Activated T-helper 2 cell treated with anti-CD3 and anti-CD28 coated beads, Interferon-gamma antibody, Interleukin-2, Interleukin-4, amounts not matched to agents 10 μg/mL and 5 μg/mL and 100 μg/mL, durations not matched to agents 14 hours and 24 hours and 36 hours (primary cell): ENCODE data around the gene TCERG1. TPM values are rescaled to one million over a fixed set of nuclear protein-coding genes. Genes with fewer than 3 reads are reported as not detected.
A peak's percentile ranks its signal among the peaks of the same experiment; 100 is the strongest.

Experiments used
- DNase-seq: peaks from one replicate; pipeline ENCODE4 v3.0.0; 2021; ENCODE audit warnings: low spot score
- H3K27ac Mint-ChIP-seq: one replicate; pipeline ENCODE4 v1.8.0; 2021; ENCODE audit warnings: mixed read lengths
- H3K27me3 Mint-ChIP-seq: one replicate; pipeline ENCODE4 v1.8.0; 2021; ENCODE audit warnings: low read depth, mixed read lengths
- H3K36me3 Mint-ChIP-seq: one replicate; pipeline ENCODE4 v1.8.0; 2021; ENCODE audit warnings: low read depth, mixed read lengths
- H3K4me1 Mint-ChIP-seq: one replicate; pipeline ENCODE4 v1.8.0; 2021; ENCODE audit warnings: low read depth, mixed read lengths
- H3K4me3 Mint-ChIP-seq: one replicate; pipeline ENCODE4 v1.8.0; 2021; ENCODE audit warnings: low read depth, mild to moderate bottlenecking, moderate library complexity, mixed read lengths
- H3K9me3 Mint-ChIP-seq: one replicate; pipeline ENCODE4 v1.8.0; 2021; ENCODE audit warnings: mixed read lengths
- intact Hi-C: fragments of 100-400 bp; cut with micrococcal nuclease; formaldehyde crosslinking; loops from one replicate; pipeline ENCODE4 v1.15.1; 2023
- total RNA-seq: library from RNA; stranded (reverse); gene quantifications from 2 replicates; pipeline ENCODE4 v1.2.3, GENCODE V29; 2022

The TCERG1 gene
- 134 and 136 TPM in 2 replicates for total RNA-seq

- Mint-ChIP-seq H3K27ac (peak within 1 kb of the TSS; percentile 100), H3K4me1 (peaks cover 29% of the 10 kb centered on the region), H3K4me3 (peak within 1 kb of the TSS; percentile 100), H3K9me3 (no peaks in the 10 kb centered on the region), H3K27me3 (peaks cover 10% of the 10 kb centered on the region), H3K36me3 (peaks cover 20% of the 10 kb centered on the region)
- intact Hi-C loops, result loop anchor here (1.0 to 5.0 kb wide), 4 partner anchors 155 to 1935 kb away; partner anchors contain the start of genes FBXO38 and LARS1
- DNase-seq, result peak; percentile 98
These were observed at the start of gene TCERG1 for GRCh38 chr5:146446861-146447733. TSS of gene TCERG1 (plus strand) at chr5:146447333. CDS start at chr5:146447350, 17 bp downstream.

- Mint-ChIP-seq H3K27ac (no peak overlapping the region), H3K27me3 (peaks cover 23% of the 10 kb centered on the region), H3K4me3 (no peak overlapping the region), H3K36me3 (no peaks in the 10 kb centered on the region), H3K9me3 (no peaks in the 10 kb centered on the region), H3K4me1 (peaks cover 1% of the 10 kb centered on the region)
- intact Hi-C loops, result no loop called here
- no peak for DNase-seq
These were observed 48.3 kb upstream of the TCERG1 start for GRCh38 chr5:146398826-146399225.

- intact Hi-C loops, result no loop called here
- Mint-ChIP-seq H3K4me3 (no peak overlapping the region), H3K4me1 (peaks cover 1% of the 10 kb centered on the region), H3K27ac (no peak overlapping the region), H3K9me3 (no peaks in the 10 kb centered on the region), H3K27me3 (peaks cover 25% of the 10 kb centered on the region), H3K36me3 (no peaks in the 10 kb centered on the region)
- no peak for DNase-seq
These were observed 47.7 kb upstream of the TCERG1 start for GRCh38 chr5:146399481-146399880.

- H3K4me3 Mint-ChIP-seq, result no peak overlapping the region
- H3K27me3 Mint-ChIP-seq, result peaks cover 25% of the 10 kb centered on the region
- H3K4me1 Mint-ChIP-seq, result peaks cover 1% of the 10 kb centered on the region
- H3K27ac Mint-ChIP-seq, result no peak overlapping the region
- no peaks in the 10 kb centered on the region for H3K36me3 Mint-ChIP-seq
- no peaks in the 10 kb centered on the region for H3K9me3 Mint-ChIP-seq
- no peak for DNase-seq
- intact Hi-C loops, result no loop called here
These were observed 46.9 kb upstream of the TCERG1 start for GRCh38 chr5:146400201-146400600.

GRCh38 chr5:146401021-146401420, 46.1 kb upstream of the TCERG1 start:
- no peaks in the 10 kb centered on the region for H3K9me3 Mint-ChIP-seq
- H3K27me3 Mint-ChIP-seq, result peaks cover 25% of the 10 kb centered on the region
- intact Hi-C loops, result no loop called here

GRCh38 chr5:146402949-146403348, 44.2 kb upstream of the TCERG1 start:
- Mint-ChIP-seq H3K9me3 (no peaks in the 10 kb centered on the region), H3K36me3 (no peaks in the 10 kb centered on the region), H3K27me3 (peaks cover 22% of the 10 kb centered on the region), H3K4me1 (peaks cover 1% of the 10 kb centered on the region), H3K27ac (no peak overlapping the region), H3K4me3 (no peak overlapping the region)
- intact Hi-C loops, result no loop called here
- no peak for DNase-seq

More at GRCh38 chr5:146401021-146401420, 46.1 kb upstream of the TCERG1 start:
- DNase-seq, result no peak
- H3K27ac Mint-ChIP-seq, result no peak overlapping the region
- H3K4me1 Mint-ChIP-seq, result peaks cover 1% of the 10 kb centered on the region
- H3K4me3 Mint-ChIP-seq, result no peak overlapping the region
- H3K36me3 Mint-ChIP-seq, result no peaks in the 10 kb centered on the region

- Mint-ChIP-seq H3K4me3 (no peak overlapping the region), H3K27ac (no peak overlapping the region)
These were observed 38.0 kb upstream of the TCERG1 start for GRCh38 chr5:146409054-146409671.

GRCh38 chr5:146410272-146410671, 36.9 kb upstream of the TCERG1 start:
- H3K27ac Mint-ChIP-seq, result no peak overlapping the region
- H3K4me3 Mint-ChIP-seq, result no peak overlapping the region
- no peaks in the 10 kb centered on the region for H3K4me1 Mint-ChIP-seq
- H3K9me3 Mint-ChIP-seq, result no peaks in the 10 kb centered on the region
- no peak for DNase-seq
- H3K27me3 Mint-ChIP-seq, result peaks cover 15% of the 10 kb centered on the region
- no peaks in the 10 kb centered on the region for H3K36me3 Mint-ChIP-seq
- intact Hi-C loops, result no loop called here

More at GRCh38 chr5:146409054-146409671, 38.0 kb upstream of the TCERG1 start:
- peaks cover 12% of the 10 kb centered on the region for H3K27me3 Mint-ChIP-seq
- H3K4me1 Mint-ChIP-seq, result no peaks in the 10 kb centered on the region
- no peak for DNase-seq
- H3K9me3 Mint-ChIP-seq, result no peaks in the 10 kb centered on the region
- intact Hi-C loops, result no loop called here
- no peaks in the 10 kb centered on the region for H3K36me3 Mint-ChIP-seq

GRCh38 chr5:146419696-146420095, 27.4 kb upstream of the TCERG1 start:
- DNase-seq, result no peak
- peaks cover 26% of the 10 kb centered on the region for H3K27me3 Mint-ChIP-seq
- no peak overlapping the region for H3K4me3 Mint-ChIP-seq
- H3K27ac Mint-ChIP-seq, result no peak overlapping the region
- no peaks in the 10 kb centered on the region for H3K36me3 Mint-ChIP-seq
- no peaks in the 10 kb centered on the region for H3K4me1 Mint-ChIP-seq
- no peaks in the 10 kb centered on the region for H3K9me3 Mint-ChIP-seq
- intact Hi-C loops, result no loop called here

GRCh38 chr5:146425023-146425422, 22.1 kb upstream of the TCERG1 start:
- Mint-ChIP-seq H3K4me3 (no peak overlapping the region), H3K27me3 (peaks cover 20% of the 10 kb centered on the region), H3K36me3 (no peaks in the 10 kb centered on the region), H3K27ac (no peak overlapping the region), H3K9me3 (no peaks in the 10 kb centered on the region), H3K4me1 (peaks cover 6% of the 10 kb centered on the region)
- intact Hi-C loops, result no loop called here
- no peak for DNase-seq

- H3K4me1 Mint-ChIP-seq, result peaks cover 6% of the 10 kb centered on the region
- H3K9me3 Mint-ChIP-seq, result no peaks in the 10 kb centered on the region
- no peak for DNase-seq
- H3K27ac Mint-ChIP-seq, result no peak overlapping the region
- peaks cover 24% of the 10 kb centered on the region for H3K27me3 Mint-ChIP-seq
- H3K4me3 Mint-ChIP-seq, result no peak overlapping the region
- intact Hi-C loops, result no loop called here
- H3K36me3 Mint-ChIP-seq, result no peaks in the 10 kb centered on the region
These were observed 20.8 kb upstream of the TCERG1 start for GRCh38 chr5:146426305-146426704.

GRCh38 chr5:146426853-146427618, 20.1 kb upstream of the TCERG1 start:
- no peak for DNase-seq
- no peaks in the 10 kb centered on the region for H3K9me3 Mint-ChIP-seq
- no peak overlapping the region for H3K4me3 Mint-ChIP-seq
- H3K27ac Mint-ChIP-seq, result no peak overlapping the region
- intact Hi-C loops, result loop anchor here (1.0 kb wide), 1 partner anchor 136 kb away; no protein-coding TSS in a partner anchor
- H3K36me3 Mint-ChIP-seq, result no peaks in the 10 kb centered on the region
- peaks cover 6% of the 10 kb centered on the region for H3K4me1 Mint-ChIP-seq
- peaks cover 22% of the 10 kb centered on the region for H3K27me3 Mint-ChIP-seq
